Islet precursor cell (in vitro differentiated cells): ENCODE results near the gene RGR.

Experiments used
- DNase-seq: peaks from one replicate; pipeline ENCODE4 v3.0.0-alpha.2; 2018

Gene RGR

GRCh38 chr10:84302223-84302622 lies 57.4 kb downstream of the RGR start:
- DNase-seq, result peak; percentile 83

GRCh38 chr10:84306751-84307384 lies 62.0 kb downstream of the RGR start:
- no peak for DNase-seq

- DNase-seq, result no peak
Measured at GRCh38 chr10:84308021-84308420, 63.2 kb downstream of the RGR start.

GRCh38 chr10:84308481-84309304 lies 63.8 kb downstream of the RGR start:
- no peak for DNase-seq
